ENCODE results near the gene FANCI.

FANCI gene

DNA sequence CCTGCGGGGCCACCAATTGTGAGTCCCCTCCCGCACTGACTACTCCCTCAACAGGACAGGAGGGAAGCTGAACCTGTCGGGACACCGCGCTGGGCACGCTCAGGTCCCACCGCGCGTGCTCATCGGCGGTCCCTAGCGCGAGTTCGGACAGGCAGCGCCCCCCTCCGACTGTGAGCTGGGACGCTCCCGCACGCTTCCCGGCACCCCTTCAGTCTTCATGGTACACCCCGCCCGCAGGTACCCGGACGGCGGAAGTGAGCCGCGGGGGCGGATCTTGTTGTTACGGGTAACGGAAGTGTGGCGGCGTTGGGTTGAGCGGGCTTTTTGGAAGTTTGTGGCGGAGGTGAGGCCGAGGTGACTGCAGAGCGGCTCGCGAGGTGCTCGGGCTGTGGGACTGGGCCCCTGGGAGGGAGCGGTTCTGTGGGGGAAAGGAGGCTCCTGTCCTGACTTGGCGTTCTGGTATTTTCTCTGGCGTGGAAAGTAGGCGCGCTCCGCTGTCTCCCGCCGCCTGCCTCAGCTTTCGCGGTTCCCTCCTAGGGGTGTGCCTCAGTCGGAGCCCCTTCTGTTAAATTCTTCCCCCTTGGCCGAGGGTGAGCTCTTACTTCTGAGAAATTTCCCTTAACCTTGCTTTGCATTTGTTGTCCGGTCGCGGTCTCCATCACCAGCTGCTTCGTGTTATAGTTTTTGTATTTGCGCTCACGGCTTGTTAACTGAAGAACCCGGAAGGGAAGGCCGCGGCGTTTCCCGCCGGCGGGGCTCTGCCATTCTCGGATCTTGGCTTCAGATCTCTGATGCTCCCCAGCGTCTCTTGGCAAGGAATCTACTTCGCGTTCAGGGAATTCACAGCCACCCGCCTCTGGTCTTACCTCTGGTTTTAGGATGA is at the start of gene FANCI:
TSS of gene FANCI (plus strand) at position 289 of the 883 bp plus-strand sequence. CDS start 3,669 bp downstream, outside the sequence.
- DNase-seq = peak; percentile 98

DNA sequence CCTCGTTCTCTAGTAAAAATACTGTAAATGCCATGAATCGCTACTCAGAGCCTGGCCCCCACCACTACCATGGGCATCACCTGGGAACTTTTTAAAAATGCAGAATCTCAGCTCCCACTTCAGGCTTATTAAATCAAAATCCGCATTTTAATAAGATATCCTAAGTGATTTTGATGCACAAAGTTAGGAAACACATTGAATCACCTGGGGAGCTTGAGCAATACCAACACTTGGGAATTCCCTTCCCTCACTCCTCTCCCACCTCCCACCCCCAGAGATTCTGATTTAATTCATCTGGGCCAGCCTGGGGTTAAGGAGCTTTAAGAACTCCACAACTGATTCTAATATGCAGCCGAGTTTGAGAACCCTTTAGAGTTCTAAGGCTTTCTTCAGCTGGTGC is 49.2 kb upstream of the FANCI start:
- DNase-seq = no peak

DNA sequence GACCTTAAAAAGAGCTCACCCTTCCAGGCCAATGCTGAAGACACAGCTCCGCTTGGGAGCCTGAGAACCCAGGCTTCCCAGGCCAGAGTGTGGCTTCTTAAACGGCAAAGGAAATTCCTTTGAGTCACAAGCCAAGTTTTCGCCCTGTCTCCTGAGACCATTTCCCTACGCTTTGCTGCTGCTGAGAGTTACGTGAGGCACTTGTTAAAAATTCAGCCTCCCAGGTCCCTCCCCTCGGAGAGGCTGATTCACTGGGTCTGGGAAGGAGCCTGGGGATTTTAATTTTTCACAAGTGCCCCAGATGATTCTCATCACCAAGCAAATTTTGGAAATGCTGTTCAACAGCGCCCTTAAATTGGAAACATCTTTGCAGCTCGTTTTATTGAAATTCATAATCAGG is 47.9 kb upstream of the FANCI start:
- no peak for DNase-seq

DNA sequence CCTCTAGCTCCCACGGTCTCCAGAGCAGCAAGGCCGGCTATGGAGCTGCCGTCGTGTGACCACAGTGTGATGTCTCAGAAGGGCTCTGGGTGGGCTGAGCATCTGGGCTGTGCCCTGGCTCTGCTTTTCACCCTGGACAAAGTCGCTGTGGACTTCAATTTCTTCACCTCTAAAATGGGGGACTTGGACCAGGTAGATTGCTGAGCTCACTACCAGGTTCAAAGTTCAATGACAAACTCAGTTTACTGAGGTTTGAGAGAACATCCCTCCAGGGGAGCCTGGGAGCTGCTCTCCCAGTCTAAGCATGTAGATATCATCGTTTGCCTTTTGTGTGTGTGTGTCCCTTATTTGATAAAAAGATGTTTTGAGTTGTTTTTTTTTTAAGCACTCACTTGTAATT is 47.5 kb upstream of the FANCI start:
- no peak for DNase-seq

DNA sequence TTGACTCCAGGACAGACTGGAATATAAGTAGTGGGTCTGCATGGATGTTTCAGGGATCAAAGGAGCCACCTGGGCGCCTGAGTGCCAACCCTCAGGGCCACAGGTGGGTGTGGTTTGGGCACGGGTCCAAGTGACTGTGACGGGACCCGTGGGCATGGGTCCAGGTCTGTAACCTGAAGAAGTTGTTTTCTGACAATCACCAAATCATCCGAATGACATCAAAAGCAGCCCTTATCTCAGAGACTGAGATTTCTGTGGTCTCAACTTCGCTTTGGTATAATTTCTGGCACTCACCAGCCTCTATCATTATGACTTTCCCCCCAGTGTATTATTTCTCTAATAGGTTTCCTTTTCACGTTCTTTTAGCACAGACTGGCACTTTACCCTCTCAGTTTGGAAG is 46.8 kb upstream of the FANCI start:
- peak; percentile 55 to 56 for DNase-seq

DNA sequence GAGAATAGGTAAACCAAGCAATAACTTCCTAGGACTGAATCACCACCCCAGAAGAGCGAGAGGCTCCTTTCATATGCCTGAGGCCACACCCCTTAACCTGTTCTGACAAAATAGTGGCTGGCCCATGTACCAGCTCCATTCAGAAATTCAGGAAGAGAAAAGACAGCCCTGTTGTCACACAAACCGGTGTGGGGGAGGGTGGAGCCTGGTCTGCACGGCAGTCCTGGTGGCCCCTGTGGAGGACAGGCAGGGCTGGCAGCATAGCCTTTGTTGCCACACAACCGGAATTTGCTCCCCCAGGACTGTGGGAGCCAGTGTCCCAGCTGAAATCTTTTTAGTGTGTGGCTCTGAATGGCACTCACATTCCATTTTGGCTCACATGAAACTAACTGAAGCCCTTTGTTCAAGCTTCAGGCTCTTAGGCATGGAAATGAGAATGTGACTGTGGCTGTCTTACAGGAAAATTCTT is 46.2 kb upstream of the FANCI start:
- no peak for DNase-seq

DNA sequence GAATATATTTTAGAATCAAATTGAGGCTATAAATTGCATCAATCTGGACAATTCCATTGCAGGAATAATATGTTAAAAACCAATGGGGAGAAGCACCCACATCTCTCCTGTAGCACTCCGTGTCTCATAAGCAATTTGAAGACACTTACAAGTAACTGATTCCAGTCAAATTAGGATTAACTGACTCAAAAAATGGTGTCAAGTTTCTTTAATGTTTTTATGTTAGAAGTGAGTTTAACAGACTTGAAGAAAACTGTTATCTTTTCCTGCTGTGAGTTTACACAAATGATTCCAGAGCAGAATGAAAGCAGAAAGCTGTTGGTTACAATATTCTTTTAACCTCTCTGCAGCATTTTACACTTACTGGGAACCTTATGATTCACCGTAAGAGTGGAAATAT is 45.6 kb upstream of the FANCI start:
- DNase-seq = no peak

DNA sequence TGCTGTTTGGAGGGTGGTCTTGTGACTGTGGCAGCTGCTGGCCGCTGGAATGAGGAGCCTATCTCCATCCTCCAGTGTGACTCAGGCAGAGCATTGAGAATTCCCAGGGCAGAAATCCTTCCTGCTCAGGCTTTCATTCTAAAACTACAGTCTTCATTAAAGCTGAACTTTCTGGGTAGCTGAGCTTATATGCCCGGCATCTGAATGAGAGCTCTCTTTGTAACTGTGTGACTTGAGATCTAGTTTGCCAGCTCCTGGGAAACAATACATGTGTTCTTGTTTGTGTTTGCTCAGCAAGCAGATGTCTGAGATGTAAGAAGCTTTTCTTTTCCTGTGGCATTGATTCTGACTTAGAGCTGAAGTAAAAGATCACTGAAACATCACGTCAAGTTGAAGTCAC is 44.8 kb upstream of the FANCI start:
- no peak for DNase-seq

DNA sequence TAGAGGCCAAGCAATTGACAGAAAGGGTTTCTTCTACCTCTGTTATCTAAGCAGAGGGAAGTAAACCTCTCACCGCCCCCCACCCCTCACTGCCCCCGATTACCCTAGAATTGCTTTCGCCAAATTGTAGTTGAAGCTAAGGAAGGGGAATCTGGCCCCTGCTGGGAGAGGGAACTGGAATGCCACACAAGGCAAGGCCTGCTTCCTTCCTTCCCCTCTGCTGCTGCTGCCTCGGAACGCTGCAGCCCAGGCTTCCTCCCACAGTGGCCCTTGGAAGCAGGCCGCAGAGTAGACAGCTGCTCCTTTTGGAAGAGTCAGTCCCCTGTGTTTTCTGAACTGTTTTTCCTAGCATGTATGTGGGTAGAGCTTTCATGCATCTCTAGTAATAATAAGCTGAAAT is 44.0 kb upstream of the FANCI start:
- DNase-seq = no peak

DNA sequence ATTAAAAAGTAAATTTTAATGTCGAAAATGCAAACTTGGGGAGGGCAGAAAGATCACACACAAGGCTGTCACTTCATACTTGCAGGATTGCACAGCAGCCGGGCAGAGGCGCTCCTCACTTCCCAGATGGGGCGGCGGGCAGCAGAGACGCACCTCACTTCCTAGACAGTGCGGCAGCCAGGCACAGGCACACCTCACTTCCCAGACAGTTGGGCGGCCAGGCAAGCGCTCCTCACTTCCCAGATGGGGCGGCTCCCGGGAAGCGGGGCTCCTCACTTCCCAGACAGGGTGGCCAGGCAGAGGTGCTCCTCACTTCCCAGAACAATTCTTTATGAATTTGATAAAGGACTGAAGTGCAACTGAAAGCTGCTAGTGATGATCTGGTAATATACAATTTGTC is 43.6 kb upstream of the FANCI start:
- no peak for DNase-seq

DNA sequence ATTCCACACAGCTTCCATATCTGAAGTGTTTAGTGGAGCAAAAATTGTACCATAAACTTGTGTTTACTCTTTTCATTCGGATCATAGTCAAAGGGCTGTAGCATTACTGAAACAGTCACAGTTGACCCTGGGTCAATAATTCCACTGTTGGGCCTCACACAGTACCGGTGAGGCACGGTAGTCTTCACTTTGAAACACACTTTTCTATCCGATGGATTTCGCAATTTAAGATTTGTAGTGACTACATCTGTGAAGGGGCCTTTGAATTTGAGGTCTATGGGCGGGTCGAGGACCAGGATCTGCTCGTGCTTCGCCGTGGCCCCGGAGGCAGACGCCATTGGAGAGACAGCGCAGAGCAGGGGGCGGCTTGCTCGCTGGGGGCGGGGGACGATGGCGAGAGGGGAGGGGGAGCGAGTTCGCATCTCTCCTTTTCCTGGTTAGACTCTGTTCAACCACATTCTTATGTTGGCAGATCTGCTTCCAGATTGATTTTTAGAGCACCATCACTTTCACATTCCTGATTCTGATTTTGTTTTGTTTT is 42.2 kb upstream of the FANCI start:
- no peak for DNase-seq

DNA sequence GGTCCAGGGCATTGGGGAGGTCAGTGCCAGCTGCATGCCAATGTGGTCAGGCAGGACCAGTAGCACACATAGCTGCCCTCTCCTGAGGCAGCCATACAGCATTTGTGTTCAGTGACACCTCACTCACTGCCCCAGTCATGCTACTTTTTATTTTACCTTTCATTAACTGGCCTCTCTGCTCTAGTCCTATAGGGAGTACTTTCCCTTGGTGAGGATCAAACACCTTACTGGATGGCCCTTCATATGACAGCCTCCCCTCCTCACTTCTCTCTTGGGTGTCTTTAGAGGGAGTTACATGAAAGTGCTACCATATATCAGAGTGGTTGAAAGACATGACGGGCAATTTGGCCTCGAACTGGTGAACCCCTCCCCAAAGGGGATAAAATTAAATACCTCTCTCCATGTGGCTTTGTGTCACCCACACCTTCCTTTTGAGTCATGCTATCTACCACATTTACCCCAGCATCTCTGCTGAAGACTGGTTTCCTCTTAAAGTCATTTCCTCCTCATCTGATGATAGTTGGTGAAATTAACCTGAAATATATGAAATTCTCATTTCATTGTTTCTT is 40.0 kb upstream of the FANCI start:
- DNase-seq = peak in 1 of 2 donors; percentile 16

DNA sequence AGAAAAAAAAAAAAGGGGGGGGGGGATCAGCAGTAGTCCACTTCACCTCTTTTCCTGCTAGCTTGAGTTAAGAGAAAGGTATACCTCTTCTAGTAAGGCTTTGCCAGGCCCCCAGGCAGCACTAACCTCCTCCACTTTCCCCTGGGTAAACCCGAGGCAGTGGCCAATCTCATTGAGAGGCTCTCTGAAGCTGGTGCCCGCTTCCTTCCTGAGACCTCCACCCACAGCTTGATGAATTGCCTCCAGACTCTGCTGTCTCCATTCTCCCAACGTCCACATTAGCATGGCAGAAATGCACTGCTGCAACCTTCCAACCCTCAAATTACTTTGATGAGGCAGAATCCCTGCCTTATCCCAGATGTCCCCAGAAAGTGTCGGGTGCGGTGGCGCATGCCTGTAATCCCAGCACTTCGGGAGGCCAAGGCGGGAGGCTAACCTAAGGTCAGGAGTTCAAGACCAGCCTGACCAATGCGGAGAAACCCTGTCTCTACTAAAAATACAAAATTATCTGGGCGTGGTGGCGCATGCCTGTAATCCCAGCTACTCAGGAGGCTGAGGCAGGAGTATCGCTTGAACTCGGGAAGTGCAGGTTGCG is 37.7 kb upstream of the FANCI start:
- no peak for DNase-seq

DNA sequence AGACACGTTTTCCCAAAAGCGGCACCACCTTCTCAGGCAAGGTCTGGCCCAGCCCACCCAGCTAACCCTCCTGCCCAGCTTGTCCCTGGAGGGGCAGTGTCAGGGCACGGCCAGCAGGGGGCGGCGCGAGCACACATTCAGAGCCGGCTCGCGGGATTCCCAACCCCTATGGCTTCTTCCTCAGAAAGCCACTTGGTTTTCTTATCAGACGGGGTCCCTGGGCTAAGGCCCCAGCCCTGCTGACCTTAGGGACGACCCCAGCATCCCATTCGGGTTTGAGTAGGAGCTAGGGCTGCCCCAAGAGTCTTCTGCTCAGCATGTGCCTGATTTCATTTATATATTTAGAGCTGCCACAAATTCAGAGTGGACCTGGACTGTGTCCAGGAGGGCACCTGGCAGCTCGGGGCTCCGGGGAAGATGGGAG is 36.9 kb upstream of the FANCI start:
- DNase-seq = peak; percentile 75

DNA sequence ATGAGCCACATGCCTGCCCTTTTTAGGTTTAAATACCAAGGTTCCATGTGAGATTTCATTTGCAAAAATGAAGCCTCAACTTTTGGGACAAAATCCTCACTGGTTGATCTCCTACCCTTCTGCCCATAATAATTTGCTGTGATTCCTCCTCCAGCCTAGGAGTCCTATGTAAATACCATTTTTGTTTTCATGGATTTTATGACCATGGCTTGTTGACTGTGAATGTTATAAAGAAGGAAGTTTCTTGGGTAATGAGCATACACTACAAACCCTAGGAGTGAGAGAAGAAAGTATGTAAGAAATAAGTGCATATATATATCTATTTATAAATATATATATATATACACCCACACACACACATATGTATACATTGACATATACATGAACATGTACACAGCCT is 35.5 kb upstream of the FANCI start:
- DNase-seq = no peak

DNA sequence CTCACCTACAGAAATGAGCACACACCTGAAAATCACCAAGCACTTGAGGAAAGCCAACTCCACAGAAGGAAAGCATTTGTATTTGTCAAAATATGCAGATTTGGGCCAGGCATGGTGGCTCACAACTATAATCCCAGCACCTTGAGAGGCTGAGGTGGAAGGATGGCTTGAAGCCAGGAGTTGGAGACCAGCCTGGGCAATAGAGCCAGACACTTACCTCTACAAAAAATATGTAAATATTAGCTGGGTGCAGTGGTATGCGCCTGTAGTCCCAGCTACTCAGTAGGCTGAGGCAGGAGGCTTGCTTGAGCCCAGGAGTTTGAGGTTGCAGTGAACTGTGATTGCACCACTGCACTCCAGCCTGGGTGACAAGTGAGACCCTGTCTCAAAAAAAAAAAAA is 34.7 kb upstream of the FANCI start:
- no peak for DNase-seq

DNA sequence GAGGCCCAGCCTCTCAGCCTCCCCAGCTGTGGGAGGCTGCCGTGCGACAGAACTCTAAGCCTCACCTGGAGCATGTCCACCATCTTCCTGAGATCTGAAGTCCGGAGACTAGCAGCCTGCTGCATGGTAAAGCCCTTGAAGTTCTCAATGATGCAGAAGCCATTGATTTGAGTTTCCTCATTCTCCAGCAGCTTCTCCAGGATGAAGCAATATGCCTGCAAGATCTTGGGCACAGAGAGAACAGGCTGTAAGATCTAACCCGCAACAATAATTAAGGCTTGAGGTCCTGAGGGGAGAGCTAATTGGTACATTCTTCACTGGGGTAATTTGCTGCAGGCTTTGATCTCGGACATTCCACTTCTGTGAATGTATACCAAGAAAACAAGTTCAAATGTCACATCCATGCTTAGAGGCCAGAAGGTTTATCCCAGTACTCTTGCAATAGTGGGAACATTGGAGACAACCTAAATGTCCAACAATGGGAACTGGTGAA is 32.1 kb upstream of the FANCI start:
- DNase-seq = no peak

DNA sequence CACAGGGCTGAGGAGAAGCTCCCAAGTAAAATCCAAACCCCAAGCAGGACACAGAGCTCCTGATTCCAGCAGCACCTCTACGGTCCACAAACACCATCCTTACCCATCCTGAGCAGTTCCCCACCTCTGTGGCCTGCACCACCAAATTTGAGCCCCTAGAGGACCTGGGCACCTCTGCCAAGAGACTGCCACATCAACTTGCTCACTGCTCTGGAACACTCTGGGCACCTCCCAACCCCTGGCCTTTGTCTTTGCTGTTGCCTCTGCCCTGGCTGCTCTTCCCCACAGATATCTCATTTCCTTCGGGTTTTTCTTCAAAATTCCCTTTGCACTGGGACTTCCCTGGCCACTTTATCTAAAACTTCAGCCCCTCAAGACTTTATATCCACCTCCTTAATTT is 28.2 kb upstream of the FANCI start:
- DNase-seq = no peak

DNA sequence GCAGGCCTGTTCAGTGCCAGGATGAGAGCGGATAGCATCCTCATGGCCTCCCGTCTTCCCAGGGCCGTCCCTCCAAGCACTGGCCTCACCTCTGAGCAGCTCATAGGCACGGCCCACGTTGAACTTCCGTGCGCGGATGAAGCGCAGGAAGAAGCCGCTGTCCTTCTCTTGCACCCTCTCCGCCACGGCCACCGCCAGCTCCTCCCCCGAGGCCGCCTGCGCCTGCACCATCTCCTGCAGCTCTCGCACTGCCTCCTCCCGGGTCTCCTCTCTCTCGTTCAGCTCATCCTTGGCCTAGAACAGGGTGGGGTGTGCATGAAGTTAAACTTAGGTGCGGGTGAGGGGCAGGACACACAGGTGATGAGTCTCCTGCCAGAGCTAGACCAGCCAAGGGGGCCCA is 26.7 kb upstream of the FANCI start:
- no peak for DNase-seq

DNA sequence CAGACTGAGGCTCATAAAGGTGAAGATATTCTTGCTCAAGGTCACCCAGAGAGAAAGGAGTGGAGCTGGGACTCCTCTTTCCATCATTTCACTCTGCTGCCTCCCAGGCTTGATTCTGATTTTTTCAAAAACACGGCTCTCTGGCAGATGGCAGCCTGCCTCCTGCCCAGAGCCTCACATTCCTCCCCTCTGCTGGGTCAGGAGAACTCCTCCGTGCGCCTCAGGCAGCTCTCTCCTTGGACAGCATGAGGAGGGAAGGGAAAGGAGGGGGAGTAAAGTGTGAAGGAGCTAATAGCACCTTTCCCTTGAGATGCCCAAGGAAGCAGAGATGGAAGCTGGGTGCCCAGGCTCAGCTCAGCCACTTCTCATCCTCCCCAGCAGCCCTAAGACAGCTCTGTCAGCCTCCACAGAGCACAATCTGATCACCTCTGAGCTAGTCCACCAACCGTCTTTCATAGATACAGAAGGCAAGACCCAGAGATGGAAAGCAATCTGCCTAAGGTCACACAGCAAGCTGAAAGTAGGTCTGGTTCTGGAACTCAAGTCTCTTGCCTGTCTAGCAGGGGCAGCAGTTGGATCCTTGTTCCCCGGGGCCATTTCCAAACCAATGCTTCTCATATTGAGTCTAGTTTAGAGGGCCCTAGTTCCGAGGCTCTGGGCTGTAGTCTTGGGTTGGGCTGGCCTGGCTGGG is 25.9 kb upstream of the FANCI start:
- no peak for DNase-seq

DNA sequence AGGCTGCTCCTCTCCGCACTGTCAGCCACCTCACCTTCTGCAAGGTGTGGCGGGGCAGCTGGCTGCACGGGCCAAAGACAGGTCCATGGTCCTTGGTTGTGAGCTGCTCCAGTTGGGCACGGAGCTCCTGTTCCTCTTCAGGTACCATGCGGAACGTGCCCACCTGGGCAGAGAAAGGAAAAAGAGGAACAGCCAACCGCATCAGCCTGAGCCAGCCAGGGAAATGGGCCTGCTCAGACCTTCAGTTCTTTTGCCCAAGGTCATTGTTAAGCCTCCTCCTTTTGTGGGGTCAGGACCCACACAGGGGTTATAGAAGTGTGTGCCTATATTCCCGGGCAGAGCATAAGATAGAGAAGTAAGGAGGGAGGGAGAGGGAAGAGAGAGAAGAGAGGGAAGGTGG is 25.2 kb upstream of the FANCI start:
- DNase-seq = no peak

DNA sequence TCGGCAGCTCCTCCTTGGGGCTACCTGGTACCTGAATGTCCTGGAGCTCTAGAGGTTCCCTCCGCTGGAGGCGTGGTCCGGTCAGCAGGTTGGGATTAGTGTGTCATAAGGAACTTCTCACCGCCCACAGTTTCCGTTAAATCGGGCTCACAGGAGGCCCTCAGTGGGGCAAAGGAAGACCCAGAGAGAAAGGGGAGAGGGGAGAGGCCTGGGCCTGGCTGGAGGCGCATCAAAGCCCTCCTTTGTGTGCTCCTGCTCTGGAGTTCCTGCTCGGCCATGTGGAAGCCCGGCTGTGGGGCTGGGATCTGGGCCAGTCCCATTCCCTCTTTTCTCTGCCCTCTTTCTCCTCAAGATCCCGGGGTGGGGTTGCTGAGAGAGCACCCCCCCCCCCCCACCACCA is 22.2 kb upstream of the FANCI start, which contains the start of gene RLBP1:
TSS of gene RLBP1 (minus strand) at position 37 of the 400 bp plus-strand sequence. CDS start 2,604 bp downstream, outside the sequence.
- no peak for DNase-seq

DNA sequence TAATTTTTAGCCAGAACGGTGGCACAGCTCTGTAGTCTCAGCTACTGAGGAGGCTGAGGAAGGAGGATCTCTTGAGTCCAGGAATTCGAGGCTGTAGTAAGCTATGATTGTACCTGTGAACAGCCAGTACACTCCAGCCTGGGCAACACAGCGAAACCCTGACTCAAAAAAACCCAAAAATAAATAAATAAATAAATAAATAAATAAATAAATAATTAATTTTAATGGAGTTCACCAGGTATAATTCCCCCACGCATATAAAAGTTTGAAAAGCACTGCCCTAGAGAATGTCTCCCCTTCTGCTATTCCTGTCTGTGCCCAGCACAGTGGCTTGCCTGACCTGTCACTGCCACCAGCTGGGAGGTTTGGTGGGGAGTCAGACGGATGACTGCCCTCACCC is 18.2 kb upstream of the FANCI start:
- no peak for DNase-seq

All from stimulated activated CD4-positive, alpha-beta T cell treated with anti-CD3 and anti-CD28 coated beads, Interleukin-2, amount 100 ng/mL, for 48 hours (primary cell).